ENCODE data around the gene CCDC33.

CCDC33 gene

DNA sequence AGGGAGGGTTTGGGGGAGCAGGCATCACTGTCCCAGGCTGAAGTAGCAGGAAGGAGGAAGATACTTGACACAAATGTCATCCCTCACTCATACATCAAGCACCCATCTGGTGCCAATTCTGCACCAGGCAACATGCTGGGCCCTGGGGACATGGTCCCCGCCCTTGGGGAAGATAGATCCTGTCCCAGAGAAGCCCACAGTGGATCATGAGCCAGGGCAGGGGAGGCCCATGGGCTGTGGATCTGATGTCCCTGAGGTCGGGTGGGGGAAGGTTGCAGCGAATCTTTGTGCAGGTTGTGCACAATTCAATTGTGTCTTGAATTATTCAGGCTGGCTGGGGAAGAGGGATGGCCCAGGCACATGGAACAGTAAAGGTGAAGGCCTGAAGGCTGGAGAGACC is 6.4 kb upstream of the CCDC33 start:
- DNase-seq (ENCODE audit: low read depth), result no peak

DNA sequence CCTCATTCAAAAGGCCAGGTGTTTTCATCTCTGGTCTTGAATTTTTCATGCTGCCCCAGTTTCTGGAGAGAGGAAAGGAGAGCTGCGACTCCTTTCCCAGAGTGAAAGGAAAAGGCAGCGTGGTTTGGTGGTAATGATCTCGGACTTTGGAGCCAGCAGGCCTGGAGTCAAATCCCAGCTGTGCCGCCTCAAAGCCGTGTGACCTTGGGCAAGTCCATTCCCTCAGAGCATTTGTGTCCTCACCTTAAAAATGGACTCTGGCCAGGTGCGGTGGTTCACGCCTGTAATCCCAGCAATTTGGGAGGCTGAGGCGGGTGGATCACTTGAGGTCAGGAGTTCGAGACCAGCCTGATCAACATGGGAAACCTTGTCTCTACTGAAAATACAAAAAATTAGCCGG is 4.7 kb upstream of the CCDC33 start:
- DNase-seq (ENCODE audit: low read depth), result no peak

DNA sequence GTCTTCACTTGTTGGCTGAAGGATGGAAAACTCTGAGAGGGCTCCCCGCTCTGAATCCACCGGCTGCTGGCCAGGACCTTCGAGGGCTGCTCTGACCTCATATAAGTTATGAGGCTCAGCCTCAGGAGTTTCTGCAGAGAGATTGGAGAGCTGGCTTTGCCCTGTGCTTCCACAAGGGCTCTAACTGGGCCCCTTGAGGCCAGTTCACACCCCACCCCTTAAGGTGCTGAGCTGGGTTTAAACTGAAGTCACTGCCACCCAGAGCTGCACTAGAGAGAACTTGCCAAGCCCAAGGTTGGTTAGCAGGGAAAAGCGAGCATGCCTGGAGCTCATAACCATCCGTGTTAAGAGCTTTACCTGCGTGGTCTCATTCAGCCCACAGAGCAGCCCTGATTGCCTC is 2.8 kb upstream of the CCDC33 start:
- no peak for DNase-seq (ENCODE audit: low read depth)

DNA sequence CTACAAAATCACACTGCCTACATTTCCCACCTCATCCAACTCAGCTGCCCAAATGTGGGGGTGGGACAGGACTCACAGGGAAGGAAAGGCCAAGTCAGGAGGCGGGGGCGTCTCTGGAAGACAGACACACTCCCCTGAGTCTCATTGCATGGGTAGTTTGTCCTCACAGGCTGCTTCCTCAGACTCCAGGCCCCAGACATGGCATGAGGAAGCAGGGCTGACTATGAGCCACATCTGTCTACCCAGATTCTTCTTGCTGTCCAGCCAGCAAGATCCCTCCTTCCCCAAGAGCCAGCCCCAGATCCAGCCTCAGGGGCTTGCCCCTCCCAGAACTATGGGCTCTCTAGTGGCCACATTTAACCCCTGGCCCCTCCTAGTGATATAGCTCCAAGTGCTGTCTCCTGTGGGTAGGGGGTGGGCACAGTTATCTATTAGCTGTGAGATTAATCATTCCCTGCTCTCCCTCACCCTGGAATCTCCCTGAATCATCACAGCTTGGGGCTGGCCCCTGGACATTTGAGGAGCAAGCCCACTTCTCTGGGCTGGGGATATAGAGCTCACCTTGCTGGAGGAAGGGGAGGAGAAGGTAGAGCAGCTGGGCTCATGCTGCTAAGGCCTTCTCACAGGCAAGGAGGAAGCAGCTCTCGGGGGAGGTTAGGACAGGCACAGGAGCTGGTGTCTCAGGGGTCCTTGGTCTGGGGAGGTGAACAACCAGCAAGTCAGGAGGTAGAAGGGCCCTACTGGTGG is 2.1 kb upstream of the CCDC33 start:
- no peak for DNase-seq (ENCODE audit: low read depth)

DNA sequence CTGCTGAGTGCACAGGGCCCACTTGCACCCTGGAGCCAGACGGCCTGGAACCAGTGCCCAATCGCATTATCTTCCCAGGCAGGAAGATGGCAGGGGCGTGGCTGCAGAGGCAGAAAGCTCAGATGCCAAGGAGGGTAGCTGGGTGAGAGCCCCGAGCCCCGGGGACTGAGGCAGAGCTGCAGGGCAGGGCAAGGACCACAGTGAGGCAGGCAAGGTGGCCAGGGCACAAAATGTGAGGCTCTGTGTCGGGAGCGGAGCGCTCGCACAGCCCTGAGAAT is 1.6 kb upstream of the CCDC33 start:
- no peak for DNase-seq (ENCODE audit: low read depth)

DNA sequence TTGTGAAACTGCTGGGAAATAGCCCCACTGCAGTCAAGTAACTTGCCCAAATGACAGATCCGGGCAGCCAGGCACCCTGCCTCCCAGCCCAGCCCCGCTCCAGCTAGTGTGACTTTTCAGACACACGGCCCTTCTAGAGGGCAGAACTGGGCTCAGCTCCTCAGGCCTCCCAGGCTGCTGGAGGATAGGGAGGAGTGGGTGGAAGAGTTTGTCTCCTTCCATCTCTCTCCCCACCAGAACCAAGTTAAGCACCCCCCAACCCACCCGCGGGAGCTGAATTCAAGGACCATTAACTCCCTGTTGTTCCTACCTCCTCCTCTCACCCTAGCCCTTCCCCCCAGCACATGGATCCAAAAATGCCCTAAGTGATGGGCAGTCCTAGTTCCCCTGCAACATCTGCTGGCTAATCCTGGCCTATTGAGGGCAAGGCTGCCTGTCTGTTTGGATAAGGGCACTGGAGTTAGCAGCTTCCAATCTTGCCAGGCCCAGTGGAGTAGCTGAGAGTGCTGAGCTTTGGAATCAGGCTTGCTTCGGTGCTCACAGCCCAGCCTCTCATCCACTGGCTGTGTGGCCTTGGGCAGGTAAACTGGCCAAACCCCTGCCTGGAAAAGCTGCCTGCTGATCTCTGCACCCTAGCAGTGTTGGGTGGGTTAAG is 3.1 kb downstream of the CCDC33 start:
- DNase-seq (ENCODE audit: low read depth), result no peak

DNA sequence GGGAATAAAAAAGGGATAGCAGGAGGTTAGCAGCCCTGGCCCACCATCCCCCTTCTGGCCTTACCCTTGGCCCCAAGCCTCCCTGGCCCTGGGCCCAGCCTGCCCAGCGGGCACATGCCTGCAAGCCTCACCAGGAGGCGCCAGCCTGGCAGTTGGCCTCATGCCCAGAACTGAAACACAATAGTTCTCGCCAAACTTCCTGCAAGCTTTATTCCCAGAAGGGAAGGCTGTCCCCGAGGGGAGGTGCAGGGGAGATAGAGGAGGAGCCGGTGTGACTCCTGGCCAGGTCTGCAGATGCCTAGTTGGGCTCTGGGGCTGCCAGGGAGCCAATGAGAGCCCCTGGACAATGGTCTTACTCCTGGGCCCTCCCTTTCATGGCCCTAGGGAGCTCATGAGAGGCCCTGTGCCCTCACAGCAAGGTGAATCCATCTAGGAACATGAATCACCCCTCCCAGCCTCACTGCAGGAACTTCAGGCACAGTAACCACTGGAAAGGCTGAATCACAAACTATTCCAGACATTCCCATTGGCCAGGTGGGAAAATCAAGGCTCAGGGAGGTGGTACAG is 4.0 kb downstream of the CCDC33 start:
- no peak for DNase-seq (ENCODE audit: low read depth)

DNA sequence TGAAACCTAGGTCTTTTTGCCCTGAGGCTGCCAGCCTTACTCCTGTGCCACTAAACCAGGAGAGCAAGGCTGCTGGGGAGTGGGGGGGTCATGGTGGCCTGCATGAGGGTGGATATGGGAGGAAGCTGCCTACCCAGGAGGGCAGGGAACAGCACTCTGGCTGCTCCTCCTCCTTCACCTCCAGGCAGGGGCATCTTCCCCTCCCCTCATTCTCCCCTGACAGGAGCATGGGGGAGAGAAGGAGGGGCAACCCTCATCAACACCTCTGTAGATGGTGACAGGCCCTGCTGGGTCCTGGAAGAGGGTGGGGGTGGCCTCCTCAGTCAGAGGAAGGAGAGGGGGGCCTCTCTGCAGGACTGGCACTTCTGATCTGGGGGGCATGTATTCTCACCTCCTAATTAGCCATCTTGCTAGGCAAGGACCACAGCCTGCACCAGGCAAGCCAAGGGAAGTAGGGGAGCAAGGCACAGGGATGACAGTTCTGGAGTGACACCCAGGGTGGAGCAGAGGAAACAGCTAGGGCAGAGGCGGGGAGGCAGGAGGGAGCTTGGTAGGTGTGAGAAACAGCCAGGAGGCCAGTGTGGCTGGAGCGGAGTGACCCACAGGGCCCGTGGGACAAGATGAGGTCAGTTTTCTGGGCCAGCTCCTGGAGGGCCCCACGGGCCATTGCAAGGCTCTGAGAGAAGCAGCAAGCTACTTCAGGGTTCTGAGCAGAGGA is 4.9 kb downstream of the CCDC33 start:
- no peak for DNase-seq (ENCODE audit: low read depth)

DNA sequence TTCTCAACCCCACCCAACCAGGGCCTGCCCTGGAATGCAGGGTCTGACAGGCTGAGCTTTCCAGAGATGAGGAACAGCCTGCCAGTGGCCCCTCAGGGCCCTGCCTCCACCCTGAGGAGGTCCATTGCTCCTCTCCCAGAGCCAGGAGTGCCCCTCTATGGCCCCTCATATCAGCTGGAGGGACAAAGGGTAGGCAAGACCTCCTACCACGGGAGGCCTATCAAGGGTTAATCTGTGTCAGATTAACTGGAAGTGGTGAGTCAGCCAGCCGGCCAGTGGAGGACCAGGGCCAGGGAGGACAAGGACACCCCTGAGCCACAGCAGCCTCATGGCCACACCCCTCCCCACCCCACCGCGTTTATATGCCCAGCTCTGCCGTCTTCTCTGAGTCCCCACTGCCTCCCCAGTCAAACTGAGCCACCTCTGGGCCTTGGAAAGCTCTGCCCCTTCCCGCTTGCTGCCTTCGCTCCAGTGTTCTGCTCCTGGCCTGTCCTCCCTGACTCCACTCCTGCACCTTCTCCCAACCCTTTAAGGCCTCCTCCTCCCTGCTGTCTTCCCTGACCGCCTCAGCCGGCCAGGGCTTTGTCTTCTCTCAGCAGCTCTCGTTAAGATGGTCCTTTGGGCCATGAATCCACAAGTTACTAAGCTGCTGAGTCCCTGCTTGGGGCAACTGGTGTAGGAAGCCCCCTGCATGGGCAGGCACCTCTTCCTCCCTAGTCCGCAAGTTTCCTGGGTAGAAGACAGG is 6.5 kb downstream of the CCDC33 start:
- no peak for DNase-seq (ENCODE audit: low read depth)

DNA sequence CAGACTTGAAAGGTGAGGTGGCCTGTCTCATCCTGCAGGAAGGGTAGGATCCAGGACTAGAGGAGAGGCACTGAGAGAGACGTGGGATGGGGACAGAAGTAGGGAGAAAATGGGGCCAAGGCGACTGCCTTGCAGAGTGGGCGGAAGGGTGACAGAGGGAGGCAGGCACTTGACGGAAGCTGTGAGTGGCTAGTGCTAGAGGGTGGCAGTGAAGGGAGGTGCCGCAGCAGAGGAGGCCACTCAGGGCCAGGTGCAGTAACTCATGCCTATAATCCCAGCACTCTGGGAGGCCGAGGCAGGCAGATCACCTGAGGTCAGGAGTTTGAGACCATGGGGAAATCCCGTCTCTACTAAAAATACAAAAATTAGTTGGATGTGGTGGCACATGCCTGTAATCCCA is 7.3 kb downstream of the CCDC33 start:
- DNase-seq (ENCODE audit: low read depth), result no peak

DNA sequence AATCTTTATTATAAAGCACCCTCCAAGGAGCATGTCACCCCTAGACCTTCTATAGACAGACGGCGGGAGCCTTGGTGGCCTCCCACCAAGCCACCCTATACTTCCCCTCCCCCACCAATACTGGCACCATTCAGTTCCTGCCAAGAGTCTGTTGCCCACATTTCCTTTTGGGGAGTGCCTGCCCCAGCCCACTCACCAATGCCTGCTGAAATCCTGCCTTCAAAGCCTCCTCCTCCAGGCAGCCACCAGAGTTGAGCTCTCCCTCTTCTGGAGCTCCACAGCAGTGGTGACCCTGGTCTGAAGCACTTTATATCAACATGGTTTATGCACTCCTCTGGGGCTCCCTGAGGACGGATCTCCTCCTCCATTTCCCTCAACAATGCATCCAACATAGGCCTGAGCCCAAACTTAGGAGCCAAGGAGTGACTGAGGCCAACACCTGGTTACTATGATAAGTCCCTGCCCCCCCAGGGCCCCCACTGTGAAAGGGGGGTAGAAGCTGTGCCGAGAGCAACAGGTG is 8.8 kb downstream of the CCDC33 start:
- DNase-seq (ENCODE audit: low read depth), result no peak

DNA sequence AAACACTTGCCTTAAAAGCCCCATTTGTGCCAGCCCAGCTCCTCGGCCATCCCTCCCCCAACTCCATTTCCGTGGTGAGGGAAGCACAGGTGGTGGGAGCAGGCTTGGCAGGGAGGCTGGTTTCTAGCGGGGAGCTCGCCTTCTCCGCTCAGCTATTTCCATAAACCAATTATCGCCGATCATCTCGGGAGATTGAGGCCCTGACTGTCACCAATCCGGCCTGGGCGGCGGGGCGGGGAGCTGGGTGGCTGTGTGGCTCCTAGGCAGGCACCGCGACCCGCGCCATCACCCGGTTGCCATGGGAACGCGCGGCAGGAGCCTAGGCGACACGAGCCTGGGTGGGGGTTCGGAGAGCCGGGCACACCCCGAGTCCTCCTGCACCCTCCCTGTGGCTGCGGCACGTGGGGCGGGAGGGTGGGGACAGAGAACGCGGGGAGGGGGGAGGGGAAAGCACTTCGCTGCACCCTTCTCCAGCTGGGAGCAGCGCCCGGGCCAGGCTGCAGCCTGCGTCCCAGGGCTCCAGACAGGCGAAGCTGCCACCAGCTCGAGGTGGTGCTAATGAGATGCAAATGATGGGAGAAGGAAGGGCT is 9.3 kb downstream of the CCDC33 start:
- no peak for DNase-seq (ENCODE audit: low read depth)

DNA sequence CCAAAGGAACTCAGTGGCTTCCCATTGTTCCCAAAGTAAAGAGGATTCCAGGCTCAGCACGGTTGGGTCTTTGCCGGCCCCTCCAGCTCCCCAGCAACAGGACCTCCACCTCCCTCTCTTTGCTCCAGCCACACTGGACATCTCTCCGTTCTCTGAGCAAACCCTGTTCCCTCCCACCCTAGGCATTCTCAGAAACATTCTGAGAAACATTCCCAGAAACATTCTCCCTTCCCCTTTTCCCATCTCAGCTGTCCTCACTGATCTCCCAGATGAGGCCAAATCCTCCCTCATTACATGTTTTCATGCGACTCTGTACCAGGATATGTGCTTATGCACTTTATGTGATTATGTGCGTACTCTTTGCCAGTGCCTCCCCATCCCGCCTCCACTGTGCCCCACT is 14.1 kb downstream of the CCDC33 start:
- DNase-seq (ENCODE audit: low read depth), result no peak

DNA sequence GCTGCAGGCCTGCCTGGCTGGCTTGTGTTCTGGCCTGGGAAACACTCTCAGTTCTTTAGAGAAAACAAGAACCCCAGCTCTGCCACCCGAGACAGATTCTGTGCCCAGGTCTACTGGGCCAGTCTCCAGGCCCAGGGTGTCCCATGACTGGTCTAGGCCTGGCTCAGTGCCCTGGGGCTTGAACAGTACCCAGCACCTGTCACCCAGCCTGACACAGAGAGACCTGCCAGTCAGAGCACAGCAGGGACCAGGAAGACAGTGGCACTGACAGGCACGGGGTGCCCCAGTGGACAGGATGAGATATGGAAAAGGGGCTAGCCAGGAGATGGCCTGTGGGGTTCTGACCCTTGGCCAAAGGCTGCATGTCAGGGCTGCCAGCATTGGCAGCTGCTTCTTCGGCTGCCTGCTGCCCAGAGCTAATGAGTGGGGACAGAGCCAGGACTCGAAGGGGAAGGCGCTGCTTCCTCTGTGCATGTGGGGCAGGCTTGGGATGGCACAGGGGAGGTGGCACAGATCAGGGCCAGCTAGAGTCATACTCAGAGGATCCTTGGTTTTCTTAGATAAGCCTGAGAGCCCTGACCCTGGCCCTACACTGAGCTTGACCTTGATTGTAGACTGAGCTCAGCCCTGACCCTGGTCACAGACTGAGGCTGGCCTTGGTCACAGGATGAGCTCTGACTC is 15.1 kb downstream of the CCDC33 start:
- no peak for DNase-seq (ENCODE audit: low read depth)

DNA sequence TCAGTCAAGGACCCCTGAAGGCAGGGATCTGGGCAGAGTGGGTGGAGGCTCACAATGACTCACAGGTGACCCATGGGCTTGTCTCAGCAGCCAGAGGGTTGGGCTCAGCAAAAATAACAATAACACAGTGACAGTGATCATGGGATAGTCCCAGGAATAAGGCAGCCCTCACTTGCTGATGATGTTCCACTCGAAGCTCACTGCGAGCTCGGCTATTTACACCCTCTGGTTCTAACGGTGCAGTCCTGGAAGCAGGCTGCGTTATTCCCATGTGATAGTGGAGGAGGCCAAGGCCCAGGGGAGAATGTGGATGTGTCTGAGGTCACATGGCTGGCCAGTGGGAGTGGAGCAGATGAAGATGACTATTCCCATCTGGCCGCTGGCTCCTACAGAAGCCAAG is 16.2 kb downstream of the CCDC33 start:
- DNase-seq (ENCODE audit: low read depth), result no peak

DNA sequence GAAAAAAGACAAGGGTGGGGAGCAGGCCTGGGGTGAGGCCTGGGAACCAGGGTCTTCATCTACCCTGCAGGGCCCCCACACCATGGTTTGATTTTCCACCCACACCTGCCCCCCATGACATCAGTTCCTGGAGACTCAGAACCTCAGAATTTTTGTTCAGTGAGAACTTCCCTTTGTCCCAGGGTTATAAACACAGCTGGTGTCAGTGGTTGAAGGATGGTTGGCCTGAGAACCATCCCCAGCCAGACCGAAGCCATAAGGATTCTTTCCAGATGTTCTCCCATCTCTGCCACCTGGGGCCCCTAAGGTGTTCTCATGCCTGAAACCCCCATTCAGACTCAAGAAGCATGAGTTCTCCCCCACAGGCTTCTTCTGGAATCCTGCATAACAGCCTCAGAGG is 16.6 kb downstream of the CCDC33 start:
- DNase-seq (ENCODE audit: low read depth), result no peak

DNA sequence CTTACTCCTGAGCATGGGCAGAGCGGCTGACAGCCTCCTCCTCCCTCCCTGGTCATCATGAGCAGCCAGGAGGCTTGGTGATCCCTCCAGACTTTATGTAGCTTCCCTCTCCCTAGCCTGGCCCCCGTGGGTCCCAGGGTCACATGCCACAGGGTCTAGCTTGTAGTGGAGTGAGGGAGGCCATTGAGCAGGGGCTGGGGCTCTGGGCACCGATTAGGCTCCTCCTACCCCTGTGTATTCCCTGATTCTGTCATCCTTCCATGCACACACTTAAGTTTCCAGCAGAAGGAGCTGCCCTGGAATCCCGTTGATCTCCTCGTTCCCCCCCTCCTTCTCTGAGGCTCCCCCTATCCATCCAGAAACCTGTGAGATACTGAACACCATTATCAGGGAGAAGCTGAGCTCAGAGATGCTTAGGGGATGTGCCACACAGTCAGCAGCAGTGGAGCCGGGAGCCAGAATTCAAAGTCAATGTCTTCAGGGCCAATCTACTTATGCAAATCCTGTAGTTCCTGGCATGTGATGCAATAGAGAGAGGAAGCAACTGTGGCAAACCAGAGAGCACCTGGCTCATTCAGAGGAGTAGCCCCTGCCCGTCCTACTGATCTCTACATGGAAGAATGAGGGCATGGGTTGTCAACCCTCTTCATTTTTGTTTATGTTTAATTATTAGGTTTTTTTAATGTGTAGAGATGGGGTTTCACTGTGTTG is 17.2 kb downstream of the CCDC33 start:
- no peak for DNase-seq (ENCODE audit: low read depth)

DNA sequence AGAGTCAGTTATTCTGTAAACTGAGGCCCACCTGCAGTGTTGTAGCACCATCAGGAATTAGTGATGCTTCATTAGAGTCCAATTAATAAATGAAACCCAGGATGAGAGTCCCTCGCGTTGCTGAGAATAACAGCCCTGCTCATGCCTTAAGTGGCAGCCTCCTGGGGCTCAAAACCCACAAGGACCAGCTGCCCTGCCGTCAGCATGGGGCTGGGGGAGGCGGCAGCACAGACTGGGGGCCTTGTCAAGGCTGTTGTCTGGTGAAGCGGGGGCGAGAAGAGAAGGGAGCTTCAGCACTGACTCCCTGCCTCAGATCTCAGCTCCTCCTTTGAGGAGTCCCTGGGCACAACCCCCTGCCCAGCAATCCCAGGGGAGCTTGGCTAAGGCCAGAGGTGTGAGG is 21.0 kb downstream of the CCDC33 start:
- DNase-seq (ENCODE audit: low read depth), result no peak

DNA sequence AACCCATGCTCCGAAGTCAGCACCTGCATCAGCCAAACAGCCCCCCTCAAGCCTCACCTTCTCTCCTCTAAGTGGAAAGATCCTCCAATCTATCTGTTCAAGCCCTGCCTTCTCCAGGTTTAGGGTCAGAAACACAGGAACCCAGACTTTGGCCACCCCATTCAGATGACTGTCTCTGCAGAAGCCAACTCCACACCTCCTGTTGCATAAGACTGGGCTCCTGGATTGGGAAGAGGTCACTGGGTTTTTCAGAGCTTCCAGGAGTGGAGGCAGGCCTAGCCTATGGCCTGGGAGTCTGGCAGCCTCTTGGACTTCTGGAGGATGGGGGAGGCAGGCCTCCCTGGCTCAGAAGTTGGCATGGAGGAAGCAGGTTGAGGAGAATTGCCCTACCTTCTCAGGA is 21.5 kb downstream of the CCDC33 start:
- DNase-seq (ENCODE audit: low read depth), result no peak

DNA sequence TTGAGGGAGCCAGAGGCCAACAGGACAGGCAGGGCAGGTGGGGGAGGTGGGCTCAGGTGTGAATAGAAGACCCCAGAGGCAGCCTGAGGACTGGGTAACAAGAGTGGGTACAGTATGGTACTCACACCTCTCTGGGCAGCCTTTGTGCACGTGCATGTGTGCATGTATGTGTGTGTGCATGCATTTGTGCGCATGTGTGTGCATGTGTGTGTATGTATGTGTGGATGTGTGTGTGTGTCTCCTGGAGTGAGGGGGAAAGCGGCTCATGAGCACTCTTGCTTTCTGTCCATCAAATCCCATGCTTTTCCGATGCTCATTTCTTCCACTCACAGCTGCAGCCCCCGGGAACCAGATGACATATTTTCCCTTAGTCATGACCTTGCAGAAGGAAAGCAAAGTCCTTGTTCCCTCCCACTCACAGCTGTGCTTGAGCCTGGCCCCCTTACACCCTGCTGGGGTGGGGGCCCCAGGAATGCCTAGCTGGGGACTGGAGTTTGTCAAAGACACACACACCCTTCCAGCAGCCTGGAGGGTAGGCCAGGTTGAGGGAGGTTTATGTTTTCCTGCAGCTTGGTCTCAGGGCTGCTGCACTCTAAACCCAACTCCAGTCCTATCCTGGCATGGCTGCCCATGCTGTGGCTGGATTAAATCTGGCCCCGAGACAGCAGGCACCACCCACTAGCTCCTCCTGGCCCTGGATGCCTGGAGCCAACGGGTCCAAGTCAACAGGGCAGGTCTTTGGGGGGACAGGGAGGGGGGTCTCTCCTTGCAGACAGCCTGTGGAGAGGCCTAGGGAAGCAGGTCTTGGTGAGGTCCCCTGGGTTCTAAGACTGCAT is 22.5 kb downstream of the CCDC33 start:
- no peak for DNase-seq (ENCODE audit: low read depth)

Data from non-pigmented ciliary epithelial cell (primary cell).